ENCODE data around the gene HAUS3.
A peak's percentile ranks its signal among the peaks of the same experiment; 100 is the strongest.

The HAUS3 gene

DNA sequence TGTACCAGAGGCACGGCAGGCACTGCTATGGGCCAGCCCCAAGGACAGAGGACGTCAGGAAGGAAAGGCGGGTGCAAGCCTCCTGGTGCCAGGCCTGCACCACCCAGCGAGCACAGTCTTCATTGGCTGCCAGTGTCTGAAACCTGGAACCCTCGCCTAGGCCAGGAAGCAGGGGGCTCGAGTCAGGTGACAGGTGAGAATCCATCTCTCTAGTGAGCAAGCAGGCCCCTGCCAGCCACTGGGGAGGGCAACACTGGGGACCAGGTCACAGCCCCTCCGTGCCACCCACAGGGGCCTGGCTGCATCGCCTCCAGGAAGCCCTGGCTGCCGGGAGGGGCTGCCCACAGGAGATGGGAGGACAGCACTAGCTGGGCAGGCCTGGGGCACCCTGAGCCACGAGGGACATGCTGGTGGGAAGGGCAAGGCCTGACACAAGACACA is 6.9 kb upstream of the HAUS3 start:
- no peaks in the 10 kb centered on the region for H3K4me1 ChIP-seq (ENCODE audit: control insufficient read depth, insufficient read depth, low read length, unreplicated experiment)
- H3K79me2 ChIP-seq (ENCODE audit: control insufficient read depth, insufficient read depth, low read length, unreplicated experiment): no peaks in the 10 kb centered on the region
- H3K36me3 ChIP-seq (ENCODE audit: insufficient read depth, low read length): no peaks in the 10 kb centered on the region
- no peaks in the 10 kb centered on the region for H3K27me3 ChIP-seq (ENCODE audit: insufficient read depth, low read length)
- H3K4me3 ChIP-seq (ENCODE audit: low read depth, low read length): no peak overlapping the region
- no peak overlapping the region for H2AFZ ChIP-seq (ENCODE audit: low read length, unreplicated experiment)
- no peak overlapping the region for H3K27ac ChIP-seq (ENCODE audit: low read depth, low read length)

DNA sequence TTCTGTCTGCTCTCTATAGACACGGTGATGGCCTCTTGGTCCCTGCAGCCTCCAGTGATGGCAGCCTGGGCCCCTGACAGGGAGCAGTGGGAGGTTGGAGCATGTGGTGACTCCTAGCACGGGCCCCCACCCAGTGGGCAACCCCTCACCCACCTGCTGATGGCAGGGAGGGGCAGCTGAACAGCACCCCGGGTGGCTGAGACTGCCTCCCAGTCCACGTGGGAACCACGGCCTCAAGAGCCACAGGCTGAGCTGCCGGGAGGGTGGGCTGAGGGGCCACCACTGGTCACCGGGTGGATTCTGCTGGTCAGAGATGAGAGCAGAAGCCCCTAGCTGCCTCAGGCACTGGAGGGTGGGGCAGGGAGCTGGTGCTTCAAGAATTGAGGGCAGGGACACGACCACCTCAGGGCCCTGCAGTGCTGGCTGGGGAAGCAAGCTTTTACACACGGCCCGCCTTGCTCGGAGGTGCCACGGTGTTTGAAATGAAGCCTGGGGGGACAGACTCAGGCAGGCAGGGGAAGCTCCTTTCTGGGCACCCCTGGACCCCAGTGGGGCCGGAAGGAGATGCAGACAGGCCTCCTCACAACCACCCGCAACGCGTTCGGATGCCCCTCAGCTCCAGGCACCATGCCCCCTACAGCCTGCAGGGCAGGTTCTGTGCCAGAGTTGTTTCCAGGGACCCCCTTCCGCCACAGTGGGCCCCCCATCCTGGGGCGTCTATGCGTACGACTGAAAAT is 6.3 kb upstream of the HAUS3 start:
- Histone ChIP-seq H3K27ac (ENCODE audit: low read depth, low read length) (no peak overlapping the region), H3K36me3 (ENCODE audit: insufficient read depth, low read length) (no peaks in the 10 kb centered on the region), H3K27me3 (ENCODE audit: insufficient read depth, low read length) (no peaks in the 10 kb centered on the region), H3K4me3 (ENCODE audit: low read depth, low read length) (no peak overlapping the region), H2AFZ (ENCODE audit: low read length, unreplicated experiment) (no peak overlapping the region), H3K4me1 (ENCODE audit: control insufficient read depth, insufficient read depth, low read length, unreplicated experiment) (peaks cover 2% of the 10 kb centered on the region), H3K79me2 (ENCODE audit: control insufficient read depth, insufficient read depth, low read length, unreplicated experiment) (no peaks in the 10 kb centered on the region)

DNA sequence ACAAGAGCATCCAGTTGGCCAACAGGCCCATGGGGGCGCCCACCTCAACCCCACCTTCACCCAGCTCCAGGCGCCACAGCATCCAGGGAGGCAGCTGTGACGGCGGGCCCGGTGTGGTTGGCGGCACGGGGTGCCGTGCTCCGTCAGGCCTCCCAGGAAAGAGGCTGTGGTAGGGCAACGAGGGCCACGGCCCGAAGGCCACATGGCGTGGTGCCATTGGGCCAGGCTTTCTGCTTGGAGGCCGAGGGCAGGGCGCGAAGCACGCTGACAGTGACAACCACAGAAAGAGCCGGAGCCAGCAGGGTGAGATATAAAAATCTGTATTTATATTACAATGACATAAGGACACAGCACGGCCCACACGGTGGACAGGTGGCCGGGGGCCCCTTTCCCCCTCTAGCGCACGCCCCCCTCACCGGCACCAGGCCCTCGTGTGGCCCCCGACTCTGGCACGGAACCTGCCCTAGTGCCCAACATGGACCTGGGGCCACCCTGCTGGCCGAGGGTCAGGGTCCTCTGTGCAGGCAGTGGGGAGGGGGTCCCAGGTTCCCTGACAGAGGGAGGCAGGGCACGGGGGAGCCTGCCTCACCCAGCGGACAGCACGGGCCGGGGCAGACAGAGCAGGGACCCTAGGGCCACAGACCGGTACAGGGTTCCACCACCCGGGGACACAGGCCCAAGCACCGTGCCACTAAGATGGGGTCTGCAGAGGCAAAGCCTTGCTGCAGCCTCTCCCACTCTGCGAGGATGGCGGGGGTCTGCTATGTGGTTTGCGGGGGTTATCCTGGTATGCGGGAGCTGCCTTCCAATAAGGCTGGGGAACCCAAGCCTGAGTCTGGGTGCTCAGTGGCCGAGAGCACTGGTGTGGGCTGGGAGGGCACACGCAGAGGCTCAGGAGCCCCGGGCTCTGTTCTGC is 5.5 kb upstream of the HAUS3 start:
- H2AFZ ChIP-seq (ENCODE audit: low read length, unreplicated experiment): no peak overlapping the region
- no peaks in the 10 kb centered on the region for H3K79me2 ChIP-seq (ENCODE audit: control insufficient read depth, insufficient read depth, low read length, unreplicated experiment)
- H3K4me1 ChIP-seq (ENCODE audit: control insufficient read depth, insufficient read depth, low read length, unreplicated experiment): peaks cover 3% of the 10 kb centered on the region
- no peak overlapping the region for H3K4me3 ChIP-seq (ENCODE audit: low read depth, low read length)
- no peaks in the 10 kb centered on the region for H3K27me3 ChIP-seq (ENCODE audit: insufficient read depth, low read length)
- no peak overlapping the region for H3K27ac ChIP-seq (ENCODE audit: low read depth, low read length)
- no peaks in the 10 kb centered on the region for H3K36me3 ChIP-seq (ENCODE audit: insufficient read depth, low read length)

DNA sequence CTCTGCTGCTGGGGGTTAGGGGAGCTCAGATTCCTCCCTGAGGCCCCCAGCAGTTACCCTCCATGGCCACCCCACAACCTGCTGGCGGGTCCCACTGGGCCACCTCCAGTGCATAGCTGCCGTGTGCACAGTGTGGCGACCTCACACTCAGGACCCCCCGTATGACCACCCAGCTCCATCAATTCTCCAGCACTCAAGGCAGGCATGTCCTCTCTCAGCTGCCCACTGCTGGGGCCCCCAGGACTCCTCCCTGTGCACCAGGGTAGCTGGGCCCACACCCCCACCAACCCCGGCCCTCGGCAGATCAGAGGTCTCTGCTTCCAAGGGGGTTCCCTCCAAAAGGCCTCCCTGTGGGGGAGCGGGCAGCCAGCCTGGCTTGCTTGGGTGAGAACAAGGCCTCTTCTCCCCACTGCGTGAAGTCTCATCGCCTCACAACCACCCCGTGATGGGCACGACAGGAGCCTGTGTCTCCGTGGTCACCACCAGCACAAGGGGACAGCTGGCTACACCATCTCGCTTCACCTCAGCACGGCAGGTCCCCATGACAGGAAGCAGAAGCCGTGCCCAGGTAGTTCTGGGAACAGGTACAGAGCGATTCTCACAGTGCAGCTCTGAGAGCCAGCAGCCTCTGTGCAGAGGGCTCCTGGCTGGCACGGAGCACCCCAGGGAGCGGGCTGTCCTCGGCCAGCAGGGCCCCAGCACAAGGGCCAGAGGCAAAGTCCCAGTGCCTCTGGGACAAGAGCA is 4.6 kb upstream of the HAUS3 start:
- Histone ChIP-seq H3K27ac (ENCODE audit: low read depth, low read length) (no peak overlapping the region), H2AFZ (ENCODE audit: low read length, unreplicated experiment) (no peak overlapping the region), H3K4me3 (ENCODE audit: low read depth, low read length) (no peak overlapping the region), H3K4me1 (ENCODE audit: control insufficient read depth, insufficient read depth, low read length, unreplicated experiment) (peaks cover 3% of the 10 kb centered on the region), H3K27me3 (ENCODE audit: insufficient read depth, low read length) (no peaks in the 10 kb centered on the region), H3K36me3 (ENCODE audit: insufficient read depth, low read length) (no peaks in the 10 kb centered on the region), H3K79me2 (ENCODE audit: control insufficient read depth, insufficient read depth, low read length, unreplicated experiment) (peaks cover 3% of the 10 kb centered on the region)

DNA sequence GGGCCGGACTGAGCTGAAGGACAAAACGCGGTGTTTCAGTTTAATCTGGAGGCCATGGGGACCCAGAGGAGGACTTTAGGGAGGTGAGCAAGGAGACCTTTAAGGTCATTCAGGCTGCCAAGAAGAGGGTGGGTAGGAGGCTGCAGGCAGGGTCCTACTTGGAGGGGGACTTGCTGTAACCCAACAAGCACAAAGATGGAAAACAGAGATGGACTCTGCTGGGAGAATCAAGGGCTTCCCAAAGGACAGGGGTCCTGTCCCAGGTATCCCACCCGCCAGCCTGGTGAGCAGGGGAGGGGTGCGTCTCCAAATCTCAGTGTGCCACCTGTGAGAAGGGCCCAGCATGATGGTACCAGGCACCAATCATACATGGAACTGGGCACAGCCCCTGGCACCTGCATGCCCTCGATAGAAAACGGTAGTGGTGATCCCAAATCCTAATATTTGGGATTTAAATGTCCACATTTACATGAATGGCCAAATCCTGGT is 3.9 kb upstream of the HAUS3 start:
- Histone ChIP-seq H3K4me3 (ENCODE audit: low read depth, low read length) (no peak overlapping the region), H3K4me1 (ENCODE audit: control insufficient read depth, insufficient read depth, low read length, unreplicated experiment) (peaks cover 3% of the 10 kb centered on the region), H3K27ac (ENCODE audit: low read depth, low read length) (no peak overlapping the region), H2AFZ (ENCODE audit: low read length, unreplicated experiment) (no peak overlapping the region), H3K36me3 (ENCODE audit: insufficient read depth, low read length) (no peaks in the 10 kb centered on the region), H3K79me2 (ENCODE audit: control insufficient read depth, insufficient read depth, low read length, unreplicated experiment) (peaks cover 10% of the 10 kb centered on the region), H3K27me3 (ENCODE audit: insufficient read depth, low read length) (no peaks in the 10 kb centered on the region)

DNA sequence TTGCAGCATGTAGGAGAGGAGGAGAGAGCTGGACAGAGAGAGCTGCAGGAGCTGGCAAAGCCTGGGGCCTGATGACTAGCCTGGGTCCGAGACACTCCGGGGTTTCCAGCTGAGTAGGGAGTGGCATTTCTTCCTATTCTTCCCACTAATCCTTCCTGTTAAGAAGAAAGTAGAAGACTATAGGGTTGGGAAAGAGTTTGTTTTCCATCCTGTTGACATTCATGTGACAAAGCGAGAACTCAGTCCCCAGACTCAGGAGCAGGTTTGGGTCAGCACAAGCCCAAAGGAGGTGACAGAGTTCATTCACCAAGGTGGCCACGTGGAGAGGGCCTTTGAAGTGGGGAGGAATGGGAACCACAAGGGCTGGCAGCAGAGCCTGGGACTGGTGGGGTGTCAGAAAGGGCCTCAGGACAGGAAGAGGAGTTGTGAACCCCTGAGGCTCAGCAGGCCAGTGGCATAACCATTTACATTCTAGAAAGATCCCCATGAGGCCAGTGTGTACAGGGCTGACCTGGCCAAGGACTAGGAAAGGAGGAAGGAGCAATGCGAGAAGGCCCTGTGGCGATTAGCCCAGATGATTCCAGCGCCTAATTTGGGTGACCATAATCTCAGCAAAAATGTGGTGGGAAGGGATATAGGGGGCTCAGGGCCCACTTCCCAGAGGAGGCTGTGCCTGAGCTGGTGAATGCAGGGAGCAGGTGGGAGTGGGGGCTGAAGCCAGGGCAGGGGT is 3.3 kb upstream of the HAUS3 start:
- peaks cover 16% of the 10 kb centered on the region for H3K79me2 ChIP-seq (ENCODE audit: control insufficient read depth, insufficient read depth, low read length, unreplicated experiment)
- no peak overlapping the region for H3K4me3 ChIP-seq (ENCODE audit: low read depth, low read length)
- no peaks in the 10 kb centered on the region for H3K36me3 ChIP-seq (ENCODE audit: insufficient read depth, low read length)
- H3K4me1 ChIP-seq (ENCODE audit: control insufficient read depth, insufficient read depth, low read length, unreplicated experiment): peaks cover 8% of the 10 kb centered on the region
- no peaks in the 10 kb centered on the region for H3K27me3 ChIP-seq (ENCODE audit: insufficient read depth, low read length)
- H3K27ac ChIP-seq (ENCODE audit: low read depth, low read length): no peak overlapping the region
- H2AFZ ChIP-seq (ENCODE audit: low read length, unreplicated experiment): no peak overlapping the region

DNA sequence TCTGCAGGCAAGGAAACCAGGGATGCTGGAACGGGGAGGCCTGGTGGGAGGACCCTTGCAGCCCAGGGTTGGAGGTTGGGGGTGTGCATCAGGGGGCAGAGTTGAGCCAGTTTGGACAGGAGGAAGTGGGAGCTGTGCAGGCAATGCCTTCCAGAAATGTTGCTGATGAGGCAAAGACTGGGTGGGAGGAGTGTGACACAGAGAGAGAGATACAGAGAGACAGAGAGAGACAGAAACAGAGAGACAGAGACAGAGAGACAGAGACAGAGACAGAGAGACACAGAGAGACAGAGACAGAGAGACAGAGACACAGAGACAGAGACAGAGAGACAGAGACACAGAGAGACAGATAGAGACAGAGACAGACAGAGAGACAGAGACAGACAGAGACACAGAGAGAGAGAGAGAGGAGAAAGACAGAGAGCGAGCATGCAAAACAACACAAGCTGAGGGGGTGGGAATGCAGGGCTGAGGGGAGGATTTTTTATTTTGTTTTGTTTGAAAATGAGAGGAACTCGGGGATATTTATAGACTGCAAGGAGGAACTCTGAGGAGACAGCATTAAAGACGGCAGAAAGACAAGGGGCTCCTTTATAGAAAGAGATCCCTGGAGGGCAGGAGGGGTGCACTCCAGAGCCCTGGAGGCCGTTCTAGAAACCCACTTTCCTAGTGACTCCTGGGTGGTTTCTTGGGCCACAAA is 1.9 kb upstream of the HAUS3 start:
- Histone ChIP-seq H3K79me2 (ENCODE audit: control insufficient read depth, insufficient read depth, low read length, unreplicated experiment) (peaks cover 30% of the 10 kb centered on the region), H3K4me3 (ENCODE audit: low read depth, low read length) (no peak overlapping the region), H3K27ac (ENCODE audit: low read depth, low read length) (no peak overlapping the region), H2AFZ (ENCODE audit: low read length, unreplicated experiment) (no peak overlapping the region), H3K27me3 (ENCODE audit: insufficient read depth, low read length) (no peaks in the 10 kb centered on the region), H3K36me3 (ENCODE audit: insufficient read depth, low read length) (no peaks in the 10 kb centered on the region), H3K4me1 (ENCODE audit: control insufficient read depth, insufficient read depth, low read length, unreplicated experiment) (peaks cover 18% of the 10 kb centered on the region)

DNA sequence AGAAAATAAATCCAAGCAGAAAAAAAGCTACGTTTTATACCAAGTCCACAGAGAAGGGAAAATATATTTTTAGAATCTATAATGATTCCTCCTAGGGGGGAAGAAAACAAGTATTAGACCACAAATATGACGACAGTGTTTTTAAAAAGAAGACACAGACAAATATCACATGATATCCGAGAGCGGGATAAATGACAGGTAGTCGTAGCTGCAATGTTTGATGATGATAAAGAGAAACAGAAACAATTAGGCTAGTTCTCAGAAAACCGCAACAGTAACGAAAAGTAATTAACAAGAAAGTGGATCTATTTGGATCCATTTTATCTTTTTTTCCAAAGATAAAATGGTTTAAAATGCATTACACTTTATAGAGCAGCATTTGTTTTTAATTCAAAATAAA is 918 bp downstream of the HAUS3 start:
- H2AFZ ChIP-seq (ENCODE audit: low read length, unreplicated experiment): peak overlapping the region; percentile 1
- peaks cover 55% of the 10 kb centered on the region for H3K79me2 ChIP-seq (ENCODE audit: control insufficient read depth, insufficient read depth, low read length, unreplicated experiment)
- no peaks in the 10 kb centered on the region for H3K27me3 ChIP-seq (ENCODE audit: insufficient read depth, low read length)
- peak overlapping the region; percentile 99 for H3K4me3 ChIP-seq (ENCODE audit: low read depth, low read length)
- H3K36me3 ChIP-seq (ENCODE audit: insufficient read depth, low read length): peaks cover 4% of the 10 kb centered on the region
- H3K27ac ChIP-seq (ENCODE audit: low read depth, low read length): no peak overlapping the region
- peaks cover 30% of the 10 kb centered on the region for H3K4me1 ChIP-seq (ENCODE audit: control insufficient read depth, insufficient read depth, low read length, unreplicated experiment)

DNA sequence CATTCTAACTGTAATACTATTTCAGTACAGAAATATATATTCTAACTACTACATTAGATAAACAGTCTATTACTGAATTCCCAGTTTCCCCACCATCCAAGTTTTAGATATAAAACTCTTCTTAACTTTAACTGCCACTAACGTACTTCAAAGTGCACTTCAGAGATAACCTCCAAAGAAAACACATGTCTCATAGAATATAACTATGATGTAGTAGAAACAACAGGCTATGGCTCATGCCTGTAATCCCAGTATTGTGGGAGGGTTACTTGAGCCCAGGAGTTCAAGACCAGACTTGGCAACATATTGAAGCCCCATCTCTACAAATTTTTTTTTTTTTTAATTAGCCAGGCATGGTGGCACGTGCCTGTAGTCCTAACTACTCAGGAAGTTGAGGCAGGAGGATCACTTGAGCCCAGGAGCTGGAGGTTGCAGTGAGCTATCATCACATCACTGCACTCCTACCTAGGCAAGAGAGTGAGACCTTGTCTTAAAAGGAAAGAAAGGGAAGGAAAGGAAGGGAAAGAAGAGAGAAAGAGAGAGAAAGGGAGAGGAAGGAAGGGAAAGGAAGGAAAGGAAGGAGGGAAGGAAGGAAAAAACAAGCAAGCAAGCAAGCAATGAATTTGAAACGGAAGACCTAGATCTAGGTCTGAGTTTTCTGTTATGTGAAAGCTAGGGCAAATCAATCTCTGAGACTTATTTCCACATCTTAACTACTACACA is 4.8 kb downstream of the HAUS3 start:
- Histone ChIP-seq H3K4me1 (ENCODE audit: control insufficient read depth, insufficient read depth, low read length, unreplicated experiment) (peaks cover 27% of the 10 kb centered on the region), H3K36me3 (ENCODE audit: insufficient read depth, low read length) (peaks cover 21% of the 10 kb centered on the region), H3K27me3 (ENCODE audit: insufficient read depth, low read length) (no peaks in the 10 kb centered on the region), H3K4me3 (ENCODE audit: low read depth, low read length) (no peak overlapping the region), H3K79me2 (ENCODE audit: control insufficient read depth, insufficient read depth, low read length, unreplicated experiment) (peaks cover 64% of the 10 kb centered on the region), H2AFZ (ENCODE audit: low read length, unreplicated experiment) (no peak overlapping the region), H3K27ac (ENCODE audit: low read depth, low read length) (no peak overlapping the region)

Measured in ACC112 (cell line).